Measurements from ENCODE around the gene LEMD2. TPM values are rescaled to one million over a fixed set of nuclear protein-coding genes. Genes with fewer than 3 reads are reported as not detected.

Gene LEMD2
- total and polyA plus RNA-seq, 9 of the 15 experiments (the other 6 are each of a cell fraction or from before 2014, with no cell fraction given): 0.32 to 46.3 (median 30.8) TPM

GRCh38 chr6:33828764-33829731 lies 40.1 kb upstream of the LEMD2 start:
- peak in 1 of 4 experiments; percentile 23 for DNase-seq (ENCODE audit: extremely low read depth in 1 of 4, low spot score in 3 of 4)
- in situ Hi-C loops (cut with MboI) (no loop called here), intact Hi-C loops (cut with micrococcal nuclease) (no loop called here)
- no peaks in the 10 kb centered on the region for H3K79me2 ChIP-seq (ENCODE audit: control insufficient read depth, insufficient read depth, low read length)
- ChIA-PET POLR2A (interaction anchor here (0.7 to 1.2 kb wide), 2 partner anchors 13 to 18 kb away, joined by 4 to 5 read pairs; no protein-coding TSS in a partner anchor), CTCF (ENCODE audit: low intra/inter-chr PET ratio) (no interaction called here)
- no peaks in the 10 kb centered on the region for H3K9me3 ChIP-seq (replicated peaks; ENCODE audit: control insufficient read depth, insufficient read depth, low read depth, low read length)
- H2AFZ ChIP-seq (ENCODE audit: low read depth, low read length): no peak overlapping the region
- H3K27ac ChIP-seq (ENCODE audit: extremely low read depth, low read depth, low read length): no peak overlapping the region
- H3K27me3 ChIP-seq (ENCODE audit: control insufficient read depth in 2 of 2, insufficient read depth in 2 of 2, low read length in 2 of 2): peaks cover 22 to 53% of the 10 kb centered on the region in 2 experiments
- H3K36me3 ChIP-seq (ENCODE audit: control insufficient read depth, insufficient read depth, low read length): no peaks in the 10 kb centered on the region
- BruUV-seq (replicated peaks): no TSS peak
- H3K4me3 ChIP-seq: no peak overlapping the region
- no peak overlapping the region for H3K4me2 ChIP-seq (ENCODE audit: insufficient read depth, low read length)
- peak overlapping the region in 1 of 2 experiments; percentile 24; a peak in 2 of 4 replicates for H3K9ac ChIP-seq (ENCODE audit: insufficient read depth in 1 of 2, low read depth in 2 of 2, low read length in 2 of 2)
- no peak for FAIRE-seq
- TF ChIP-seq FOXP4 (CRISPR knock-in tag; IDR thresholded peaks at IDR 0.05; ENCODE audit: borderline replicate concordance): no peak
- TF ChIP-seq CBFA2T3 (IDR thresholded peaks at IDR 0.05): 0 out of 2 replicates have a peak, but pooled peaks have one; percentile 6
- 11% methylated on average over 15 of the region's 15 CpGs for WGBS (ENCODE audit: insufficient coverage, low coverage, missing lambda C conversion rate)
- H3K9me1 ChIP-seq (ENCODE audit: control insufficient read depth, insufficient read depth, low read length): no peaks in the 10 kb centered on the region
- no peak for ATAC-seq
- H3K4me1 ChIP-seq (replicated peaks in 1 of 2; ENCODE audit: control insufficient read depth in 2 of 2, insufficient read depth in 2 of 2, low read length in 2 of 2): peaks cover 5 to 20% of the 10 kb centered on the region in 2 experiments; a peak in 4 of 5 replicates
- peaks cover 7% of the 10 kb centered on the region; the same call in 1 of the 2 replicates for H4K20me1 ChIP-seq (replicated peaks; ENCODE audit: control insufficient read depth, insufficient read depth, low read length)

Measured in K562 (cell line).